SW 1271 (cell line): ENCODE results near the gene DISP2.

ENCODE experiments used
- DNase-seq, 2 experiments: peaks; one replicate each; lab custom pipeline; 2025; lab: John Stamatoyannopoulos, UW

The DISP2 gene

DNA sequence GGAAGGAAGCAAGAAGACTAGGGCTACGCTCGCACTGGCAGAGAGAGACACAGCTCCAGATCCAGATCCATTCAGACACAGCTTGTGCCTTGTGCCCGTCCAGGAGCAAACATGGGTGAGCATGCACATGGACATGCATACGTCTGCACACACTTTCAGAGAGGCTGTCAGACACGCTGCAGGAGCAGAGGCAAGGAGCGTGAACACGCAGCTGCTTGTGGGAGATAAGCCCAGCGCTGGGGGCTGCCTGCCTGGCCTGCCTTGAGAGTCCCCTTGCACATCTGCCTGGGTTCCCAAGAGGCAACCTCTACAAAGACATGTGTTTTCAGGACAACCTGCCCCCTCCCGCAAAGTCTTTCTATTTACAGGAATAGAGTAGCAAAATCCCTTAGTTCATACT is 69.2 kb downstream of the DISP2 start:
- DNase-seq: no peak

DNA sequence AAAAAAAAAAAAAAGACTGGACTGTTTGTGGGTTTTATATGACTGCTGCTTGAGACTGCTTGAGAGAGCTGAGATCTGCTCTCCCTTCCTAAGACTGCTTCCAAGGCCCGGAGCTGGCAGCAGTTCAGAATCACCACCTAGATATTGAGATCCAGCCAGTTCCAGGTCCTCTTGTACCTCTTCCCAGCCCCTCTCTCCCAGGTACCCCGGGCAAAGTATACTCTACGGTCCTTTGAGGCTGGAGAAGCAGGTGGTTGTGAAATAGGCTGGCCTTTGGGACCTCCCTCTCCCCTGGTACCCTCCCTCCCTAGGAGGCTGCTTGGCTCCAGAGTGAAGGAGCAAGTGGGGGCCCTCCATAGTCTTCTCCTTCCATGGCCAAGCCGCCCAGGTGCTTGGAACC is 70.2 kb downstream of the DISP2 start:
- DNase-seq: no peak
